ENCODE measurements around the gene IL17C.
"Not testable (repeated sequence)": the region's sequence is repeated elsewhere in the genome, so short reads cannot be mapped to it uniquely, and the experiment has no call there.

IL17C gene

GRCh38 chr16:88638323-88639230, at the start of gene IL17C:
IL17C (plus strand) TSS chr16:88638572; CDS start chr16:88638642, 70 bp downstream.
- DNase-seq, result no peak

- no peak for DNase-seq
These were observed 49.6 kb upstream of the IL17C start for GRCh38 chr16:88588754-88589153.

GRCh38 chr16:88589441-88589840, 48.9 kb upstream of the IL17C start:
- no peak for DNase-seq

GRCh38 chr16:88591577-88592021, 46.8 kb upstream of the IL17C start:
- no peak for DNase-seq

- no peak for DNase-seq
These were observed 45.3 kb upstream of the IL17C start for GRCh38 chr16:88593061-88593460.

GRCh38 chr16:88593489-88593888, 44.9 kb upstream of the IL17C start:
- DNase-seq, result no peak

GRCh38 chr16:88593910-88594309, 44.5 kb upstream of the IL17C start:
- no peak for DNase-seq

- DNase-seq, result no peak
These were observed 43.3 kb upstream of the IL17C start for GRCh38 chr16:88595101-88595500.

- DNase-seq, result no peak
These were observed 42.5 kb upstream of the IL17C start for GRCh38 chr16:88595921-88596320.

- no peak for DNase-seq
These were observed 41.9 kb upstream of the IL17C start for GRCh38 chr16:88596483-88596882.

- no peak for DNase-seq
These were observed 40.4 kb upstream of the IL17C start for GRCh38 chr16:88597856-88598491.

- DNase-seq, result no peak
These were observed 39.2 kb upstream of the IL17C start for GRCh38 chr16:88599092-88599733.

- DNase-seq, result no peak
These were observed 38.4 kb upstream of the IL17C start for GRCh38 chr16:88599825-88600538.

GRCh38 chr16:88600539-88600896, 37.9 kb upstream of the IL17C start:
- no peak for DNase-seq

GRCh38 chr16:88601313-88602036, 36.9 kb upstream of the IL17C start:
- DNase-seq, result no peak

GRCh38 chr16:88602091-88602490, 36.3 kb upstream of the IL17C start:
- DNase-seq, result no peak

- no peak for DNase-seq
These were observed 32.9 kb upstream of the IL17C start for GRCh38 chr16:88605186-88606147.

- no peak for DNase-seq
These were observed 32.1 kb upstream of the IL17C start for GRCh38 chr16:88606148-88606757.

- no peak for DNase-seq
These were observed 30.3 kb upstream of the IL17C start for GRCh38 chr16:88608076-88608475.

- not testable (repeated sequence) for DNase-seq
These were observed 28.9 kb upstream of the IL17C start for GRCh38 chr16:88609426-88609825.

GRCh38 chr16:88610080-88610479, 28.3 kb upstream of the IL17C start:
- no peak for DNase-seq
